A549 treated with CpdA at 1 μM for 4 hours (cell line): ENCODE results near the gene IST1. TPM values are rescaled to one million over a fixed set of nuclear protein-coding genes. Genes with fewer than 3 reads are reported as not detected.

Experiments
- total RNA-seq: library from RNA; stranded (reverse); fragments of 200-300 nt; extraction: Qiagen RNA extraction; gene quantifications from 5 replicates; pipeline ENCODE4 v1.2.3, GENCODE V29; 2022; ENCODE audit warnings: low read depth

Gene IST1
- 172 to 227 TPM (median 181 TPM) in 5 replicates for total RNA-seq

GRCh38 chr16:71894921-71895678, at the start of gene IST1:
Gene IST1 (plus strand): TSS chr16:71895531. CDS start chr16:71915641, 20,110 bp downstream.

GRCh38 chr16:71845639-71846430, 49.5 kb upstream of the IST1 start, which contains the start of gene ATXN1L:
Gene ATXN1L (plus strand): TSS chr16:71845976. CDS start chr16:71849741, 3,765 bp downstream.

GRCh38 chr16:71883849-71884638, 11.3 kb upstream of the IST1 start, which contains the start of gene ZNF821:
Gene ZNF821 (minus strand): TSS chr16:71884182. CDS start chr16:71879946, 4,236 bp downstream.

Other genes starting within 250 kb of the IST1 start
- 8.1 to 10.5 TPM (median 8.8 TPM) in 5 replicates for gene PHLPP2, start 170.8 kb upstream of the IST1 start, total RNA-seq
- 41.5 to 53.6 TPM (median 47.5 TPM) in 5 replicates for gene AP1G1, start 86.7 kb upstream of the IST1 start, total RNA-seq
- gene ATXN1L, start 49.6 kb upstream of the IST1 start, total RNA-seq = 13.9 to 19.1 TPM (median 16.9 TPM) in 5 replicates
- 3.0 to 5.1 TPM (median 4.3 TPM) in 5 replicates for gene ZNF821, start 11.3 kb upstream of the IST1 start, total RNA-seq
- gene PKD1L3, start 104.9 kb downstream of the IST1 start, total RNA-seq = not detected in 5 replicates
- 12.1 to 17.0 TPM (median 14.5 TPM) in 5 replicates for gene DHODH, start 113.2 kb downstream of the IST1 start, total RNA-seq
- not detected in 5 replicates for gene HP, start 159.0 kb downstream of the IST1 start, total RNA-seq
- not detected in 5 replicates for gene HPR, start 167.7 kb downstream of the IST1 start, total RNA-seq
- gene TXNL4B, start 198.1 kb downstream of the IST1 start, total RNA-seq = 21.6 to 25.5 TPM (median 22.1 TPM) in 5 replicates
- 53.6 to 58.5 TPM (median 54.3 TPM) in 5 replicates for gene DHX38, start 198.3 kb downstream of the IST1 start, total RNA-seq